HEK293T (cell line): ENCODE measurements around the gene MON2.
"Not testable (repeated sequence)": the region's sequence is repeated elsewhere in the genome, so short reads cannot be mapped to it uniquely, and the experiment has no call there.

Source experiments
- CTCF ChIA-PET: fragments of 350-600 bp; formaldehyde crosslinking; extraction: SDS; loops from one replicate; lab custom pipeline; 2021; ENCODE audit warnings: antibody characterized with exemption, inconsistent platforms; lab: Yijun Ruan, JAX
- POLR2A ChIA-PET: fragments of 350-600 bp; formaldehyde crosslinking; extraction: SDS; loops from one replicate; lab custom pipeline; 2020; ENCODE audit warnings: antibody characterized with exemption, inconsistent platforms; lab: Yijun Ruan, JAX
- DNase-seq: peaks from one replicate; pipeline ENCODE4 v3.0.0; 2012; ENCODE audit warnings: mixed read lengths; ENCODE audit errors: extremely low spot score
- ARNT ChIP-seq: fragments of 450-650 bp; IDR thresholded peaks from 2 replicates; pipeline ENCODE4 v1.6.1; 2017; ENCODE audit warnings: mild to moderate bottlenecking
- BHLHE40 ChIP-seq: fragments of 450-650 bp; IDR thresholded peaks from 2 replicates; pipeline ENCODE4 v1.6.1; 2016; ENCODE audit warnings: mild to moderate bottlenecking, moderate library complexity, borderline replicate concordance
- CTBP1 ChIP-seq: fragments of 450-650 bp; IDR thresholded peaks from 2 replicates; pipeline ENCODE4 v1.6.1; 2016; ENCODE audit warnings: borderline replicate concordance
- ELF4 ChIP-seq: fragments of 450-650 bp; IDR thresholded peaks from 2 replicates; pipeline ENCODE4 v1.6.1; 2017; ENCODE audit warnings: antibody characterized with exemption
- FOXA1 ChIP-seq: fragments of 450-650 bp; IDR thresholded peaks from 2 replicates; pipeline ENCODE4 v1.6.1; 2016; ENCODE audit warnings: mild to moderate bottlenecking
- FOXK2 ChIP-seq: fragments of 450-650 bp; IDR thresholded peaks from 2 replicates; pipeline ENCODE4 v1.6.1; 2016; ENCODE audit warnings: mild to moderate bottlenecking
- FOXM1 ChIP-seq: fragments of 450-650 bp; IDR thresholded peaks from 2 replicates; pipeline ENCODE4 v1.6.1; 2017; ENCODE audit warnings: mild to moderate bottlenecking, borderline replicate concordance
- HDGF ChIP-seq: fragments of 450-650 bp; IDR thresholded peaks from 2 replicates; pipeline ENCODE4 v1.6.1; 2017; ENCODE audit warnings: antibody characterized with exemption, borderline replicate concordance
- L3MBTL2 ChIP-seq: fragments of 450-650 bp; conservative IDR thresholded peaks from 2 replicates; pipeline ENCODE4 v1.6.1; 2016; ENCODE audit warnings: mild to moderate bottlenecking
- LEF1 ChIP-seq: fragments of 450-650 bp; IDR thresholded peaks from 2 replicates; pipeline ENCODE4 v1.6.1; 2017; ENCODE audit warnings: mild to moderate bottlenecking, borderline replicate concordance
- NFRKB ChIP-seq: fragments of 450-650 bp; IDR thresholded peaks from 2 replicates; pipeline ENCODE4 v1.6.1; 2016; ENCODE audit warnings: mild to moderate bottlenecking, moderate library complexity
- PKNOX1 ChIP-seq: fragments of 450-650 bp; IDR thresholded peaks from 2 replicates; pipeline ENCODE4 v1.6.1; 2016
- SP1 ChIP-seq: fragments of 450-650 bp; IDR thresholded peaks from 2 replicates; pipeline ENCODE4 v1.6.1; 2017
- SUZ12 ChIP-seq: fragments of 450-650 bp; IDR thresholded peaks from 2 replicates; pipeline ENCODE4 v1.6.1; 2016; ENCODE audit warnings: mild to moderate bottlenecking
- TARDBP ChIP-seq: fragments of 450-650 bp; IDR thresholded peaks from 2 replicates; pipeline ENCODE4 v1.6.1; 2016
- ZNF384 ChIP-seq: fragments of 450-650 bp; IDR thresholded peaks from 2 replicates; pipeline ENCODE4 v1.6.1; 2016

MON2 gene

DNA sequence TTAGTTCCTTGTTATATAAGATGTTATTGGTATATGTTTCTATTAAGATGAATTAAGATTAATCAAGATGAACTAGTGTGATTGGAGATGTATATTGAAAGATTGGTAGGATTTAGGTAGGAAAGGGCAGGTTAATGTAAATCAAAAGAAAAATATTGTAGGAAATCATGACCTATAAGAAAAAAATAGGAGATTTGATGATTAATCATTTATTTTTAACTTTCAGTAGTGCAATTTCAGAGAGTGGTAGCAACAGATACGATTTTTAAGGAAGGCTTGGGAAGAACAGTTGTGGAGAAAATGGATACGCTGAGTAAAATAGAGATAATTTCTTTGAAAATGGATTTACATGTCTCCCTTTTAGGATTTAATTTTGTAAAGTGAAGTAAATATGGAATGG is 73.7 kb downstream of the MON2 start:
- POLR2A ChIA-PET, result no interaction called here
- CTCF ChIA-PET, result no interaction called here
- no peak for TF ChIP-seq L3MBTL2
- no peak for TF ChIP-seq SUZ12
- no peak for TF ChIP-seq HDGF
- TF ChIP-seq NFRKB, result no peak
- no peak for TF ChIP-seq CTBP1
- TF ChIP-seq FOXA1, result no peak
- TF ChIP-seq SP1, result no peak
- TF ChIP-seq ZNF384, result no peak

GRCh38 chr12:62542814-62543213 is 76.2 kb downstream of the MON2 start:
- no peak for DNase-seq
- CTCF ChIA-PET, result no interaction called here
- TF ChIP-seq FOXM1 (no peak), PKNOX1 (no peak), CTBP1 (no peak), ARNT (no peak), NFRKB (no peak), FOXA1 (no peak), SP1 (no peak), ZNF384 (no peak), FOXK2 (no peak), LEF1 (no peak), SUZ12 (no peak), HDGF (no peak), TARDBP (no peak), L3MBTL2 (no peak), BHLHE40 (no peak), ELF4 (no peak)
- POLR2A ChIA-PET, result no interaction called here

More for the DNA sequence above, 73.7 kb downstream of the MON2 start:
- DNase-seq, result no peak

DNA sequence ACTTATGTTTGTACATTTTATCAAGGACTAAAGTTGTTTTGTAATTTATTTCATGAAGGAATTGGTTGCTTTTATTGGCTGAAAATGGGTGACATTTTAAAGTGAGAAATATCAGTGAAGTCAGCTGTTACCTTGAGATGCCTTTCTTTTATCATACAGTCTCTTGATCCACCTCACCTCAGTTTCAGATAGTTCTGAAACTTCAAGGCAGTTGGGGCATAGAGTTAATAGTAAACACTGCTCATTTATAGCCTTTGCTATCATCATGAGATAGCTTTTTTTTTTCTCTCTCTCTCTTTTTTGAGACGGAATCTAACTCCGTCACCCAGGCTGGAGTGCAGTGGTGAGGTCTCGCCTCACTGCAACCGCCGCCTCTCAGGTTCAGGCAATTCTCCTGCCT is 76.7 kb downstream of the MON2 start:
- no peak for TF ChIP-seq PKNOX1
- TF ChIP-seq SP1, result no peak
- no peak for TF ChIP-seq HDGF
- TF ChIP-seq FOXK2, result no peak
- no peak for TF ChIP-seq BHLHE40
- TF ChIP-seq L3MBTL2, result no peak
- no peak for DNase-seq
- CTCF ChIA-PET, result no interaction called here
- POLR2A ChIA-PET, result no interaction called here

DNA sequence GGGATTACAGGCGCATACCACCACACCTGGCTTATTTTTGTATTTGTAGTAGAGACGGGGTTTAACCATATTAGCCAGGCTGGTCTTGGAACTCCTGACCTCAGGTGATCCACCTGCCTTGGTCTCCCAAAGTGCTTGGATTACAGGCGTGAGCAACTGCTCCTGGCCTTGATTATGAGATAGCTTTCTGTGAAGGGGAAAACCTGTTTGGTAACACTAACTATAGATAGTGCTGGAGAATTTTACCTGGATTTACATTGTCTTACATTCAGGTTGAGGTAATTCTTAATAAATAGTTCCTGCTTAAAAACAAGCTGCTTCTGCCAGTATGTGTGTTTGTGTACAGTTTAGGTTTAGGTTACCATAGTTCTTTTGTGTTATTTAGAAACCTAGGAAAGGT is 77.1 kb downstream of the MON2 start:
- no peak for TF ChIP-seq L3MBTL2
- TF ChIP-seq SUZ12, result no peak
- no peak for TF ChIP-seq FOXK2
- no peak for TF ChIP-seq CTBP1
- no peak for TF ChIP-seq FOXA1
- no peak for TF ChIP-seq PKNOX1
- no peak for TF ChIP-seq ELF4
- no peak for TF ChIP-seq LEF1
- TF ChIP-seq FOXM1, result no peak
- TF ChIP-seq SP1, result no peak
- TF ChIP-seq NFRKB, result no peak
- TF ChIP-seq TARDBP, result no peak
- TF ChIP-seq ZNF384, result no peak
- TF ChIP-seq HDGF, result no peak
- no peak for TF ChIP-seq ARNT
- TF ChIP-seq BHLHE40, result no peak
- DNase-seq, result no peak
- POLR2A ChIA-PET, result no interaction called here
- CTCF ChIA-PET, result no interaction called here

- ChIA-PET CTCF (no interaction called here), POLR2A (no interaction called here)
- no peak for TF ChIP-seq TARDBP
- TF ChIP-seq ELF4, result no peak
- no peak for TF ChIP-seq LEF1
- TF ChIP-seq CTBP1, result no peak
- TF ChIP-seq BHLHE40, result no peak
- no peak for TF ChIP-seq ZNF384
- TF ChIP-seq FOXK2, result no peak
- no peak for TF ChIP-seq FOXM1
- TF ChIP-seq NFRKB, result no peak
- TF ChIP-seq FOXA1, result no peak
- TF ChIP-seq HDGF, result no peak
- no peak for TF ChIP-seq ARNT
- no peak for TF ChIP-seq SP1
- no peak for TF ChIP-seq L3MBTL2
- DNase-seq, result no peak
These were observed 86.4 kb downstream of the MON2 start for GRCh38 chr12:62552906-62553556.

- POLR2A ChIA-PET, DNase-seq, CTCF ChIA-PET: not testable (repeated sequence)
These were observed 92.7 kb downstream of the MON2 start for GRCh38 chr12:62559366-62559765.
